GM23338 (cell line): ENCODE results near the gene TMEM44. TPM values are rescaled to one million over a fixed set of nuclear protein-coding genes. Genes with fewer than 3 reads are reported as not detected.

Experiments
- ATAC-seq: fragments of 200-7000 bp; cut with Tn5 transposase; 3 replicates; pipeline ENCODE4 v1.9.1; 2020
- DNase-seq: peaks from one replicate; pipeline ENCODE4 v3.0.0-alpha.2; 2015; ENCODE audit warnings: low spot score
- H2AFZ ChIP-seq: fragments of 200-600 bp; sonication (generic); 2 replicates; pipeline ENCODE4 v1.8.0; 2016; ENCODE audit warnings: antibody characterized with exemption, mild to moderate bottlenecking, moderate library complexity
- H3F3A ChIP-seq: fragments of 200-600 bp; sonication (generic); replicated peaks from 2 replicates; pipeline ENCODE4 v1.8.0; 2017; ENCODE audit warnings: antibody characterized with exemption, mixed run types, low read depth
- H3K27ac ChIP-seq: fragments of 200-600 bp; sonication (generic); 2 replicates; pipeline ENCODE4 v1.6.1; 2016; ENCODE audit warnings: low read depth
- H3K27me3 ChIP-seq: fragments of 200-600 bp; sonication (generic); 2 replicates; pipeline ENCODE4 v1.8.0; 2016; ENCODE audit warnings: mild to moderate bottlenecking, mixed run types, moderate library complexity; ENCODE audit not compliant: insufficient read depth
- H3K36me3 ChIP-seq: fragments of 200-600 bp; sonication (generic); 2 replicates; pipeline ENCODE4 v1.8.0; 2016; ENCODE audit warnings: mild to moderate bottlenecking; ENCODE audit not compliant: insufficient read depth
- H3K4me1 ChIP-seq: fragments of 200-600 bp; sonication (generic); 2 replicates; pipeline ENCODE4 v1.8.0; 2016; ENCODE audit warnings: mild to moderate bottlenecking, moderate library complexity; ENCODE audit not compliant: insufficient read depth
- H3K4me2 ChIP-seq: fragments of 200-600 bp; sonication (generic); 2 replicates; pipeline ENCODE4 v1.7.1; 2017; ENCODE audit warnings: mixed run types
- H3K4me3 ChIP-seq: fragments of 200-600 bp; sonication (generic); 2 replicates; pipeline ENCODE4 v1.6.1; 2016; ENCODE audit warnings: mixed run types
- H3K79me2 ChIP-seq: fragments of 200-600 bp; sonication (generic); replicated peaks from 2 replicates; pipeline ENCODE4 v1.8.0; 2017; ENCODE audit warnings: mild to moderate bottlenecking; ENCODE audit not compliant: insufficient read depth
- H3K9me2 ChIP-seq: fragments of 200-600 bp; sonication (generic); 2 replicates; pipeline ENCODE4 v1.8.0; 2017; ENCODE audit not compliant: insufficient read depth
- H4K20me1 ChIP-seq: fragments of 200-600 bp; sonication (generic); replicated peaks from 2 replicates; pipeline ENCODE4 v1.8.0; 2017; ENCODE audit warnings: mild to moderate bottlenecking; ENCODE audit not compliant: insufficient read depth
- H3K27ac Mint-ChIP-seq: 2 replicates; pipeline ENCODE4 v1.8.0; 2020; ENCODE audit warnings: inconsistent platforms, mild to moderate bottlenecking, moderate library complexity, mixed read lengths
- H3K27me3 Mint-ChIP-seq: 3 replicates; pipeline ENCODE4 v1.8.0; 2022; ENCODE audit warnings: low read depth, mild to moderate bottlenecking, moderate library complexity, mixed read lengths, inconsistent platforms; ENCODE audit not compliant: insufficient read depth, poor library complexity
- H3K36me3 Mint-ChIP-seq: 3 replicates; pipeline ENCODE4 v1.8.0; 2021; ENCODE audit warnings: low read depth, mild to moderate bottlenecking, inconsistent platforms, moderate library complexity, mixed read lengths
- H3K4me1 Mint-ChIP-seq: 3 replicates; pipeline ENCODE4 v1.8.0; 2020; ENCODE audit warnings: mild to moderate bottlenecking, inconsistent platforms, mixed read lengths
- H3K4me3 Mint-ChIP-seq: 3 replicates; pipeline ENCODE4 v1.8.0; 2021; ENCODE audit warnings: moderate library complexity, mild to moderate bottlenecking, inconsistent platforms, mixed read lengths
- H3K9me3 Mint-ChIP-seq: 3 replicates; pipeline ENCODE4 v1.8.0; 2020; ENCODE audit warnings: moderate library complexity, mild to moderate bottlenecking, inconsistent platforms, mixed read lengths
- EZH2 ChIP-seq: fragments of 200-600 bp; sonication (generic); IDR thresholded peaks from one replicate; pipeline ENCODE4 v1.8.0; 2017; ENCODE audit warnings: antibody characterized with exemption, mild to moderate bottlenecking, low read depth; ENCODE audit not compliant: unreplicated experiment
- EZH2phosphoT487 ChIP-seq: fragments of 200-600 bp; sonication (generic); IDR thresholded peaks from one replicate; pipeline ENCODE4 v1.8.1; 2018; ENCODE audit warnings: antibody characterized with exemption; ENCODE audit not compliant: unreplicated experiment
- NANOG ChIP-seq: IDR thresholded peaks from 2 replicates; pipeline ENCODE4 v1.6.1; 2016; ENCODE audit warnings: antibody characterized with exemption, borderline replicate concordance
- STAT1 ChIP-seq: IDR thresholded peaks from one replicate; pipeline ENCODE4 v1.6.1; 2016; ENCODE audit warnings: antibody characterized with exemption; ENCODE audit not compliant: unreplicated experiment
- polyA plus RNA-seq: library from polyadenylated mRNA; unstranded; fragments of >200 nt; fragmentation: Nextera tagmentation; extraction: Ambion mirVana; gene quantifications from 2 replicates; pipeline ENCODE4 v1.2.1, GENCODE V29; 2016
- total RNA-seq: library from RNA; depleted of rRNA; stranded (reverse); fragments of >200 nt; shearing (Covaris generic); gene quantifications from 2 replicates; pipeline ENCODE4 v1.2.3, GENCODE V29; 2014
- TF ChIP-seq, protein P1 (sequence below): IDR thresholded peaks from 2 replicates; pipeline ENCODE4 v1.6.1; 2016; ENCODE audit warnings: antibody characterized with exemption
- TF ChIP-seq, protein P2 (sequence below), 2 experiments: fragments of 200-600 bp in 1 of 2; sonication (generic) in 1 of 2; conservative IDR thresholded peaks; 2 replicates each; pipeline versions ENCODE4 v1.5.1 to v1.6.1; 2016 to 2017; ENCODE audit warnings: antibody characterized with exemption in 2 of 2, low read depth in 2 of 2, mild to moderate bottlenecking in 2 of 2, moderate library complexity in 1 of 2

Gene TMEM44
- total and polyA plus RNA-seq, 2 experiments from 2014 or later = 10.0 to 10.5 TPM

DNA sequence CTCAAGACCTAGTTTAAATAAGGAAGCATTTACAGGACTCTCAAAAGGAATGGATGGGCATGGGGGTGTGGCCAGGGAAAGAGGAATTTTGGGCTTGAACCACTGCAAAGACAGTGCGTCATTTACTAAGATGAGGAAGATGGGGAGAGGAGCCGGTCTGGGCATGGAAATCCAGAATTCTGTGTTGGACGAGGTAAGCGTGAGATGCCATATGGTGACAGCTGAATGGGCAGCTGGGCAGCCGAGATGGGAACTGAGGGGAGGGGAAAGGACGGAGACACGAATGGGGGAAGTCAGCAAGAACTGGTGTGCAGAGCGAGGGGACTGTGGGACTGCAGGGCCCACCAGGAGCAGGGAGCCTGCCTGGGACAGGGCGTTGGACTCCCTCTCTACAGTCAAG is 24.2 kb downstream of the TMEM44 start:
- no peak overlapping the region for H3K27ac ChIP-seq
- H3K27me3 ChIP-seq = no peaks in the 10 kb centered on the region
- no peaks in the 10 kb centered on the region for H3K4me1 ChIP-seq
- H2AFZ ChIP-seq = no peak overlapping the region
- TF ChIP-seq EZH2 (no peak), EZH2phosphoT487 (no peak), NANOG (no peak), STAT1 (no peak)
- TF ChIP-seq, protein P1, sequence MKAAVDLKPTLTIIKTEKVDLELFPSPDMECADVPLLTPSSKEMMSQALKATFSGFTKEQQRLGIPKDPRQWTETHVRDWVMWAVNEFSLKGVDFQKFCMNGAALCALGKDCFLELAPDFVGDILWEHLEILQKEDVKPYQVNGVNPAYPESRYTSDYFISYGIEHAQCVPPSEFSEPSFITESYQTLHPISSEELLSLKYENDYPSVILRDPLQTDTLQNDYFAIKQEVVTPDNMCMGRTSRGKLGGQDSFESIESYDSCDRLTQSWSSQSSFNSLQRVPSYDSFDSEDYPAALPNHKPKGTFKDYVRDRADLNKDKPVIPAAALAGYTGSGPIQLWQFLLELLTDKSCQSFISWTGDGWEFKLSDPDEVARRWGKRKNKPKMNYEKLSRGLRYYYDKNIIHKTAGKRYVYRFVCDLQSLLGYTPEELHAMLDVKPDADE = no peak
- no peak overlapping the region for H3K4me2 ChIP-seq
- H3F3A ChIP-seq = no peaks in the 10 kb centered on the region
- H3K4me3 ChIP-seq = no peak overlapping the region
- Mint-ChIP-seq H3K36me3 (peaks cover 12% of the 10 kb centered on the region; the same call in 1 of the 3 replicates), H3K4me1 (peaks cover 3% of the 10 kb centered on the region; the same call in 2 of the 3 replicates), H3K27me3 (peaks cover 5% of the 10 kb centered on the region), H3K27ac (no peak overlapping the region), H3K9me3 (no peaks in the 10 kb centered on the region; the same call in 2 of the 3 replicates), H3K4me3 (no peak overlapping the region)
- H4K20me1 ChIP-seq = no peaks in the 10 kb centered on the region
- DNase-seq = no peak
- H3K79me2 ChIP-seq = no peaks in the 10 kb centered on the region
- no peaks in the 10 kb centered on the region for H3K9me2 ChIP-seq
- ATAC-seq = no peak
- no peaks in the 10 kb centered on the region for H3K36me3 ChIP-seq

DNA sequence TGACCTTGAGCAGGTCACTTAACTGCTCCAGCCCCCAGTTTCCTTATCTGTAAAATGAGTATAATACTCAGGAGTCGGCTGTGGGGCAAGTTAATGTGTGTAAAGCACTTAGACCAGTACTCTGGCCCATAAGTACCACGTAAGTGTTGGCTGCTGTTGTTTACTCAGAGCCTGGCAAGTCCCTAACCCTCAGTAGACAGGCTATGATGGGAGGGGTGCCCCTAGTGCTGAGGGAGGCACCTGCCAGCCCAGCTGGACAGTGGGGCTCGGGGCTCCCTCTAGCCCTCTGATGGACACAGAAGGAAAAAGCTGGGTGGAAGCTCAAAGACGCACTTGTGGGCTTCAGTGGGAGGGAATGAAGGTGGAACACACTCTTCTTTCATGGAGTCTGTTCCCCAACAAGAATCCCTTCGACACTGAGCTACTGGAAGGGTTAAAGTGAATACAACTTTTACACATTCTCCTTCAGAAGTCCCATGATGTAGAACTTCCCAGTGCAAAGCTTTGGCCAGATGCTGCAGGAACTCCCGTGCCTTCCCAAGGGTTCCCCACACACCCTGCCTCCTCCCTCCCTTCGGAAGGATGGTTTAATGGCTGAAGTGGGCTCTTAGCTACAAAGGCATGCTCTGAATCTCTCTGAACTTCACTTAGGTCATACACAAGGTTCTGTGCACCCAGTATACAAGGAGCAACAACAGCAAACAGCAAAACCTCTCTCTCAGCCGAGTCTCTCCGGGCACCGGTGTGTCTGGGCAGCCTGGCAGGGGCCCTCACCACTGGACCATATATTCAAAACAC is 25.4 kb downstream of the TMEM44 start:
- DNase-seq (no peak), ATAC-seq (peak; percentile 50; the same call in 2 of the 3 replicates)
- no peaks in the 10 kb centered on the region for H3K27me3 ChIP-seq
- H3K36me3 Mint-ChIP-seq = peaks cover 12% of the 10 kb centered on the region; the same call in 2 of the 3 replicates
- no peak overlapping the region for H3K4me2 ChIP-seq
- no peak overlapping the region for H3K4me3 ChIP-seq
- H3K4me1 Mint-ChIP-seq = peaks cover 3% of the 10 kb centered on the region; the same call in 2 of the 3 replicates
- no peaks in the 10 kb centered on the region for H3K4me1 ChIP-seq
- H3K79me2 ChIP-seq = no peaks in the 10 kb centered on the region
- TF ChIP-seq, protein P2, sequence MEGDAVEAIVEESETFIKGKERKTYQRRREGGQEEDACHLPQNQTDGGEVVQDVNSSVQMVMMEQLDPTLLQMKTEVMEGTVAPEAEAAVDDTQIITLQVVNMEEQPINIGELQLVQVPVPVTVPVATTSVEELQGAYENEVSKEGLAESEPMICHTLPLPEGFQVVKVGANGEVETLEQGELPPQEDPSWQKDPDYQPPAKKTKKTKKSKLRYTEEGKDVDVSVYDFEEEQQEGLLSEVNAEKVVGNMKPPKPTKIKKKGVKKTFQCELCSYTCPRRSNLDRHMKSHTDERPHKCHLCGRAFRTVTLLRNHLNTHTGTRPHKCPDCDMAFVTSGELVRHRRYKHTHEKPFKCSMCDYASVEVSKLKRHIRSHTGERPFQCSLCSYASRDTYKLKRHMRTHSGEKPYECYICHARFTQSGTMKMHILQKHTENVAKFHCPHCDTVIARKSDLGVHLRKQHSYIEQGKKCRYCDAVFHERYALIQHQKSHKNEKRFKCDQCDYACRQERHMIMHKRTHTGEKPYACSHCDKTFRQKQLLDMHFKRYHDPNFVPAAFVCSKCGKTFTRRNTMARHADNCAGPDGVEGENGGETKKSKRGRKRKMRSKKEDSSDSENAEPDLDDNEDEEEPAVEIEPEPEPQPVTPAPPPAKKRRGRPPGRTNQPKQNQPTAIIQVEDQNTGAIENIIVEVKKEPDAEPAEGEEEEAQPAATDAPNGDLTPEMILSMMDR (conservative IDR thresholded peaks at IDR 0.05; ENCODE audit: low read depth in 2 of 2) = no peak
- no peak overlapping the region for H3K27ac ChIP-seq
- H3K4me3 Mint-ChIP-seq = no peak overlapping the region
- no peaks in the 10 kb centered on the region for H3K9me2 ChIP-seq
- H2AFZ ChIP-seq = no peak overlapping the region
- H3K9me3 Mint-ChIP-seq = no peaks in the 10 kb centered on the region; the same call in 2 of the 3 replicates
- H3K36me3 ChIP-seq = no peaks in the 10 kb centered on the region
- H3F3A ChIP-seq = no peaks in the 10 kb centered on the region
- peaks cover 5% of the 10 kb centered on the region for H3K27me3 Mint-ChIP-seq
- no peak overlapping the region for H3K27ac Mint-ChIP-seq
- no peaks in the 10 kb centered on the region for H4K20me1 ChIP-seq
